ENCODE data around the gene FOXK1. TPM values are rescaled to one million over a fixed set of nuclear protein-coding genes. Genes with fewer than 3 reads are reported as not detected.

FOXK1 gene
- total RNA-seq, 1 donor from 2014 or later: 30.4 TPM

GRCh38 chr7:4755045-4755444, 73.0 kb downstream of the FOXK1 start:
- no peak for DNase-seq (ENCODE audit: low read depth)
- H3K4me3 ChIP-seq (ENCODE audit: low read depth, low read length): no peak overlapping the region
- TF ChIP-seq CTCF (conservative IDR thresholded peaks at IDR 0.05; ENCODE audit: low read depth, low read length): no peak

- no peak overlapping the region for H3K4me3 ChIP-seq (ENCODE audit: low read depth, low read length)
- TF ChIP-seq CTCF (conservative IDR thresholded peaks at IDR 0.05; ENCODE audit: low read depth, low read length): no peak
- DNase-seq (ENCODE audit: low read depth): no peak
Measured at GRCh38 chr7:4758111-4758510, 76.0 kb downstream of the FOXK1 start.

GRCh38 chr7:4758791-4759190, 76.7 kb downstream of the FOXK1 start:
- no peak overlapping the region for H3K4me3 ChIP-seq (ENCODE audit: low read depth, low read length)
- DNase-seq (ENCODE audit: low read depth): no peak
- no peak for TF ChIP-seq CTCF (conservative IDR thresholded peaks at IDR 0.05; ENCODE audit: low read depth, low read length)

GRCh38 chr7:4759211-4759610, 77.1 kb downstream of the FOXK1 start:
- TF ChIP-seq CTCF (conservative IDR thresholded peaks at IDR 0.05; ENCODE audit: low read depth, low read length): no peak
- H3K4me3 ChIP-seq (ENCODE audit: low read depth, low read length): no peak overlapping the region
- no peak for DNase-seq (ENCODE audit: low read depth)

- DNase-seq (ENCODE audit: low read depth): no peak
- TF ChIP-seq CTCF (conservative IDR thresholded peaks at IDR 0.05; ENCODE audit: low read depth, low read length): no peak
- H3K4me3 ChIP-seq (ENCODE audit: low read depth, low read length): no peak overlapping the region
Measured at GRCh38 chr7:4760952-4761351, 78.9 kb downstream of the FOXK1 start.

- no peak for TF ChIP-seq CTCF (conservative IDR thresholded peaks at IDR 0.05; ENCODE audit: low read depth, low read length)
- DNase-seq (ENCODE audit: low read depth): no peak
- no peak overlapping the region for H3K4me3 ChIP-seq (ENCODE audit: low read depth, low read length)
Measured at GRCh38 chr7:4762121-4763055, 80.3 kb downstream of the FOXK1 start.

Data from epithelial cell of proximal tubule (primary cell).